Esophagus muscularis mucosa (tissue), 4 donors: ENCODE data around the gene MTURN.

Experiments used
- CTCF ChIP-seq, 3 experiments: fragments of 200-600 bp in 2 of 3; fragments of 450-650 bp in 1 of 3; sonication (generic) in 2 of 3; IDR thresholded peaks; one replicate each; pipeline ENCODE4 v1.5.1; 2017 to 2019; ENCODE audit warnings: antibody characterized with exemption in 3 of 3, mild to moderate bottlenecking in 2 of 3, moderate library complexity in 1 of 3
- EP300 ChIP-seq: sonication (generic); formaldehyde crosslinking; IDR thresholded peaks from one replicate; pipeline ENCODE4 v1.6.1; 2017; ENCODE audit warnings: antibody characterized with exemption
- POLR2A ChIP-seq: fragments of 450-650 bp; IDR thresholded peaks from one replicate; pipeline ENCODE4 v1.6.1; 2017; ENCODE audit warnings: antibody characterized with exemption, moderate library complexity, mild to moderate bottlenecking, low read depth
- POLR2AphosphoS5 ChIP-seq, 2 donors: sonication (generic); formaldehyde crosslinking; IDR thresholded peaks; one replicate each; pipeline ENCODE4 v1.6.1; 2017; ENCODE audit warnings: antibody characterized with exemption in 2 of 2

GRCh38 chr7:30177186-30177585, 42.4 kb downstream of the MTURN start:
- TF ChIP-seq CTCF (IDR thresholded peaks at IDR 0.05) (no peak), EP300 (no peak), POLR2A (no peak), POLR2AphosphoS5 (IDR thresholded peaks at IDR 0.05) (no peak)
